Activated T-cell treated with anti-CD3 and anti-CD28 coated beads, Interleukin-2, amount 50 U/mL, for 48 hours (primary cell): Measurements from ENCODE around the gene CCDC160.
"Not testable (repeated sequence)": the region's sequence is repeated elsewhere in the genome, so short reads cannot be mapped to it uniquely, and the experiment has no call there.

Experiments used
- DNase-seq, 2 experiments: peaks; one replicate each; pipeline ENCODE4 v3.0.0-alpha.2; 2020

The CCDC160 gene

DNA sequence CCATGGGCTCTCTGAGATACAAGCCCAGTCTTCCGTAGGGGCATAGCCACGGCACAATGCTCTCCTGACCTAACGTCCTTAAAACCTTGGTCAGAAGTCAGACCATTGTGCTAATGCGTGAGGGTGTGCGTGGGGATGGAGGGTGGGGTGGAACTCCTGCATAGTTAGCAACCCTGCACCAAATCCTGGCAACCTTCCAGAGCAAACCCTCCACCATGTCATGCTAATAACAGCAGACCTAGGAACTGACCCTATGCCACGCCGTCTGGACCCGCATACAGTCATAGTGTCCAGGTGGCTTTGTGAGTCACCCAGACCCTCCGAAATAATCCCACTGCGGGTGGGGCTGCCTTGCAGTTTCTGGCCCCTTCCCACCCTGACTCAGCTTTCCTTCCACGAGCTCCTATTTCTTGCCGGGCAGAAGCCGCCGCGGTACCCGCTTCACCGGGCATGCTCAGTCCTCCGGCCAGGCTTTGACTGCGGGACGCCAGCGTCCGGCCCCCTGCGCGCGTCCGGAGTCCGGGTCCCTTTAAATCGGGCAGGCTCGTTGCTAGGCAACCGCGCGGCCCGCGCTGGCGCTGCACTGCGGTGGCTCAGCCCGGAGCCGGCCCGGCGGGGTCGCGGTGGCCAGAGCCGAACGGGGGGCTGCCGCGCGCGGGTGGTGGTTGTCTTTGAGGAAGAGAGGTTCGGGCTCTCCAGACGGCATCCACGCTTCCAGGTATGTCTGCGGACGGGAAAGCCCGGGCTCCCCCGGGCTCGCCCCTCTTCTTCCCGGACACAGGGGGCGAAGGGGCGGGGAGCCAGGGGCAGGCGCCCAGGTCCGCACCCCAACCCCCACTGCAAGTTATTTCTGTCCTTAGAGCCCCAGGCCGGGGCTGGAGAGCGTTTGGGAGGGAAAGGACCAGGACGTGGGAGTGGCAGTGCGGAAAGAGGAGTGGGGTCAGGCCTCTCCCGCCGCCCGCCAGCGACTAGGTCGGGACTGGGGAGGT lies at the start of gene CCDC160:
Gene CCDC160 (plus strand): TSS at position 557 of the 989 bp plus-strand sequence. CDS start 7,619 bp downstream, outside the sequence.
- DNase-seq, result peak; percentile 21 to 28

DNA sequence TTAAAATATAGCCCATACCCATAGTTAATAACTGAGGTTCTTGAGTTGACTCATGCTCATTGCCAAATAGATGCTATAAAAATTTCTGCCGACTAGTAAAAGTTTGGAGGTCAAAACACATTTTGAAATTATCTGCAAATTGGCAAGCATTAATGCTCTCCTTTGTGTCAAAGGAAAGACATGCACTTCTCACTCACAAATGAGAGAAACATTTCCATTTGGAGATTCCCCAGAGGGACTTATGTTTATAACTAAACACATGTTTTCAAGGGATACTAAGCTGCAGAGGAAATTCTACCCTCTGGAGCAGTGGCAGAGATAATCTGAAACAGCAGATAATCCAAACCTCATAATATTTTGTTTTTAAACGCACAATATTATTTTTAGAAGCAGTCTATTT lies 45.7 kb upstream of the CCDC160 start:
- DNase-seq, result no peak

DNA sequence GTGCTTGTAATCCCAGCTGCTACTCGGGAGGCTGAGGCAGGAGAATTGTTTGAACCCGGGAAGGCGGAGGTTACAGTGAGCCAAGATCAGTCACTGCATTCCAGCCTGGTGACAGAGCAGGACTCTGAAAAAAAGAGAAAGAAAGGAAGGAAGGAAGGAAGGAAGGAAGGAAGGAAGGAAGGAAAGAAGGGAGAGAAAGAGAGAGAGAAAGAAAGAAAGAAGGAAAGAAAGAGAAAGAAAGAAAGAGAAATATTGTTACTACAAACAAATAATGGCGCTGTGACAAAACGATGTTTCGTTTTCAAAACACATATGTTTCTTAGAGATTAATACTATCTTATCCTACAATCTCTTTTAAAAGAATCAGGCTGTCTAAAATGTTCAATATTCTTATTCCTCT lies 42.1 kb upstream of the CCDC160 start:
- no peak for DNase-seq

DNA sequence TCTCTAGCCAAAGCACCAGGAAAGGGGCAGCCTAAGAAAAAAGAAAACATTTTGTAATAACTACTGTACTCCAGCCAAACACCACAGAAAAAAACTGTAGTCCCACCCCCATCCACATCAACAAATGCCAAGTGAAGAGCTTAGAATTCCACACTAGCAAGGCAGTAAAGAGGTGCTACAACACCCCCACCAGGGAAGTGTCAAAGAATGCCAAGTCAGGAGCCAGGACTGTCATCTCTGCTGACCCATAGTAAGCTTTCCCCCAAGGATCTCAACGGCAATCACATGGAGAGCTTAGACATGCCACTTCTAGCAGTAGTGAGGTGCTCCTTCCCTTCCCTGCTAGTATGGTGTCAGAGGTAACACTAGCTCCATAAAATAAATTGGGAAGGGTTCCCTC lies 34.4 kb upstream of the CCDC160 start:
- no peak for DNase-seq

GRCh38 chrX:134206221-134206620 lies 30.8 kb upstream of the CCDC160 start:
- no peak for DNase-seq

DNA sequence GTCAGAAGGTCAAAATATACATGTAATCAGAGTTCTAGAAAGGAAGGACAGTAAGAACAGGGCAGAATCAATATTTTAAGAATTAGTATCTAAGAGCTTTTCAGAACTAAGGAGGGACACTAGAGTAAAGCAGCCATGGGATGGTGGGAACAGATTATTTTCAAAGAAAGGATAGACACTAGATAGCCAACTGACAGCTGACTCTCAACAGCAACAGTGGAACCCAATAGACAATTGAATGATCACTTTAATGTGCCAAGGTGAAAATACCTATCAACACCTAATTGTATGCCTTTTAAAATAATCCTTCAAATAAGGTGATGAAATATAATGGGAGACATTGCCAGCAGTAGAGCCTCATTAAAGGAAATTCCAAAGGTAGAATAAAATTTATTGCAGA lies 26.5 kb upstream of the CCDC160 start:
- DNase-seq, result no peak

DNA sequence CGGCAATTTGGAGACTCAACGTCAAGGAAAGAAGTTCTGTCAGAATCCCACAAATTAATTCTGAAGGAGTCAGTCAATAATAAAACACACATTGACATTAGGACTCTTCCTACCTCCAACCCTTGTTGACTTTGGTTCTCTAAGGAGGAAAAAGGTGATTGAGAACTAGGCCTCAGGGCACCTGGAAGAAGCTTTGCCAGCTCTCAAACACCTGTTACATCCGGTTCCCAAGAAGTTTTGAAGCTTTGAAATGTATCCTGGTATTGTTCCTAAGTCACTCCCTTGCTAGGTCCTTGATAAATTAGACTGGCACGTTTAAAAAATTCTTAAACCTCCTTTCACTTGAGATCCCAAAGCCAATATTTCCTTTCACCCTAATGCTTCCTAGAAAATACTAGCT lies 1.7 kb upstream of the CCDC160 start:
- DNase-seq, result no peak

GRCh38 chrX:134238144-134238543 lies 1.2 kb downstream of the CCDC160 start:
- DNase-seq, result not testable (repeated sequence)

DNA sequence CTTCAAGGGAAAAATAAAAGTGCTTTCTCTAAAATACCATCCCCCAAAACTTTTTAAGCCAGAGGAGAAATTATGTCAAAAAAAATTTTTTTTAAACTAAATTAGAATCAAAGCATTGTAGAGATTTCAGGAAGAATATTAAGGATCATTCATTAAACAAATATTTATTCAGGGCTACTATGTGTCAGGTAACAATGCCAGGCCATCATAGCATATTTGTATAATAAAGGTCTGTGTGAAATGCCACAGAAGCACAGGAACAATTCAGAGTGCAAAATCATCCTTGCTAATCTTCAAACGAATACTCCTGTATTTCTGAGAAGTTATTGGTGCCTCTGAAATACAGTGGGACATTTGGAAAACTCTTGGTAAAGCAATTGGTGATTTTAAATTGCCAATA lies 2.0 kb downstream of the CCDC160 start:
- DNase-seq, result no peak

GRCh38 chrX:134240209-134240608 lies 3.2 kb downstream of the CCDC160 start:
- no peak for DNase-seq

- DNase-seq, result no peak
Observed at GRCh38 chrX:134241960-134242619, 5.1 kb downstream of the CCDC160 start.

GRCh38 chrX:134244043-134244442 lies 7.1 kb downstream of the CCDC160 start:
- no peak for DNase-seq

DNA sequence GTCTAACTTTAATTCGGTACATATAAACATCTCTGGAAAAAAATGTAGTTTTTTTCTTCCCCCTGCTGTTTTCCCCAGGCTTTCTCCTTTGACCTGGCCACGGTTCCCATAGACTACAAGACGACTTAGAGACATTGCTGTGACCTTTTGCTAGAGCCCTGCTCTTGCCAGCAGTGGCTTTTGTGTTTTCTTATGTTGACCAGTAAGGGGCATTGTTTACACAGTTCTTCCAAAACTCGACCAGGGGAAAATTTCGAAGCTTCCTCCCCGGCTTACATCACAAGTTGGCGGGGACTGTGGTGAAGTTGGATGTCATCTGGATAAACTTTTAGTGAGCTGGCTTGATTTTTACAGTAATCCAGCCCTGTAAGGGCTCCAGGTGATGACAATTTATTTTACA lies 9.3 kb downstream of the CCDC160 start:
- DNase-seq, result no peak

- DNase-seq, result no peak
Observed at GRCh38 chrX:134247492-134247891, 10.5 kb downstream of the CCDC160 start.

GRCh38 chrX:134249241-134249640 lies 12.3 kb downstream of the CCDC160 start:
- DNase-seq, result no peak

DNA sequence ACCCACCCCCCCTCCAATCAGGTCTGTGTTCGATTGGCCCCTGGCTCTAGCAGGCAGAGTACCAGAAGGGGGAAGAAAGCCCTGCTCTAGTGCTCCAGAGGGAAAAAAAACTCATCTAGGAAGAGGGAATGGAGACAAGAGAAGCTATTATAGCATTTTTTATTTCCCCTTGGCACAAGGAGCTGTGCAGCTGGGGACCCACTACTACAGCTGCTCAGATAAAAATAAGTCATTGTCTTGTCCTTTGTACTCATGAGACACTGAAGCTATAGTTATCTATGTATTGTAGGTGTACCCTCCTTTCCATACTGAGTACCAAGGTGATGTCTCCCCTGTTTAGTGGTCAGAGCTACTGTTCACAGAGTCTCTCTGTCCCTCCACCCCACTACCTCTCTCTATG lies 14.3 kb downstream of the CCDC160 start:
- DNase-seq, result no peak

DNA sequence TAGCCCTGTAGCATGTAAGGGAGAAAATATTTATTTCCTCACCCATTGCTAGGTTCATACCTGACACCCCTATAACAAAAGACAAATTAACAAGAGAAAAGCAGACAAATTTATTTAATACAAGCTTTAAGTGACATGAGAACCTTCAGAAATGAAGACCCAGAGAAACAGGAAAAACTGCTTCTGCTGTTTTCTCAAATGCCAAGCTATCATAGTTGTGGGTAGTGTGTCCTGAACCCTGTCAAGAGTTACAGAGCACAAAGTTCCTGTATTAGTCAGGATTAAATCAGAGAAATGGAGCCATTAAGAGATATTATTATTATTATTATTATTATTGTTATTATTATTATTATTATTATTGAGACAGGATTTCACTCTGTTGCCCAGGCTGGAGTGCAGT lies 17.5 kb downstream of the CCDC160 start:
- no peak for DNase-seq

GRCh38 chrX:134255555-134255954 lies 18.6 kb downstream of the CCDC160 start:
- DNase-seq, result no peak

- no peak for DNase-seq
Observed at GRCh38 chrX:134256684-134257083, 19.7 kb downstream of the CCDC160 start.

DNA sequence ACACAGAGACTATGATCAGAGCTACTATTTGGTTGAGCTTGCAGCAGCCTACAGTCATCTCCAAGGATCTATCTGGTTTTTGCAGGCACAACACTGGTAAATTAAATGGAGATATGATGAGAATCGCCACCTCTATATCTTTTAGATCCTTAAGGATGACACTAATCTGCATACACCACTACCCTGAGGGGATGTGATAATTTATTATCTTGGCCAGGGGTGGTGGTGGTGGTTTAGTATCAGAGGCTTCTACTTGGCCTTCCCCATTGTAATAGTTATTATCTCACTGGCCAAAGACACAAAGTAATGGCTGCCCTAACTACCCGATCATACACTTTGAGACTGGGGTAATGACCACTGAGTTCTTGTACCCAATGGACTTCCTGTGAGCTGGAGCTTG lies 21.2 kb downstream of the CCDC160 start:
- DNase-seq, result no peak

DNA sequence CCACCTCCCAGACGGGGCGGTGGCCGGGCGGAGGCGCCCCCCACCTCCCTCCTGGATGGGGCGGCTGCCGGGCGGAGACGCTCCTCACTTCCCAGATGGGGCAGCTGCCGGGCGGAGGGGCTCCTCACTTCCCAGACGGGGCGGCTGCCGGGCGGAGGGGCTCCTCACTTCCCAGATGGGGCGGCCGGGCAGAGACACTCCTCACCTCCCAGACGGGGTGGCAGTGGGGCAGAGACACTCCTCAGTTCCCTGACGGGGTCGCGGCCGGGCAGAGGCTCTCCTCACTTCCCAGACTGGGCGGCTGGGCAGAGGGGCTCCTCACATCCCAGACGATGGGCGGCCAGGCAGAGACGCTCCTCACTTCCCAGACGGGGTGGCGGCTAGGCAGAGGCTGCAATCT lies 49.0 kb downstream of the CCDC160 start:
- DNase-seq, result not testable (repeated sequence)

DNA sequence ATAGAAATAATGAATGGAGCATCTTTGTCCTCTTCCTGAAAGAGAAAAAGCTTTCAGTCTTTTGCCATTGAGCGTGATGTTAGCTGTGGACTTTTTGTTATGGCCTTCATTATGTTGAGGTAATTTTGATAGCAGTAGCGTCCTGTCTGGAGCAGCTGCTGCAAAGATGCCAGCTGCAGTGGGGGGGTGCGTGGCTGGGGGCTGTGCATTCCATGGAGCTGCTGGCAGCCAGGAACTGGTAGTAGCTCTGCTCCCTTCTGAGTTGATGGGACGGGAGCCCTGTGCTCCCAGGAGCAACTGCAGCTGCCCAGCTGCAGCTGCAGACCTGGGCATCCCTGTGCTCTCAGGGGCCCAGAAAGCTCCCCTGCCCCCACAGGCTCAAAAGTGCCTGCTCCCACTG lies 50.4 kb downstream of the CCDC160 start:
- DNase-seq, result no peak

DNA sequence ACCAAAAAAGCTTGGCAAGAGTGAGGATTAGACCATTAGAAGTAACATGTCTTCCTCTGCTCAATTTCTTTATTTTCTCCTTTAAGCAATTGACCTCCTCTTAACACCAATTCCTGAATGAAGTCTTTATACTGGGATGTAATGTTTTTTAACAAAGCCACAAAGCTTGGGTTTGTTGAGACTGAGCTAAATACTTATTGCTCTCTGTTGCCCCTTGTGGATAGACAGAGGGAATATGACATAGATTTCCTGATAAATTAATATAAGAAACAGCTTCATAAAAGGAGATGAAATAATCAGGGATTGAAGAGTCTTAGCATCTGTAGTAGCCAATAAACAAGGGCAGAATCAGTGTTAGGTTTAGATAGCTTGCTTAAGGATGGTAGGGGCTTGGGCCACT lies 57.6 kb downstream of the CCDC160 start:
- no peak for DNase-seq
